HG03432 (cell line): ENCODE results near the gene SCUBE1.

Experiments
- ATAC-seq: cut with Tn5 transposase; IDR thresholded peaks from one replicate; pipeline ENCODE4 v1.9.1; 2021; ENCODE audit warnings: mild to moderate bottlenecking, moderate library complexity; ENCODE audit not compliant: unreplicated experiment

Gene SCUBE1

DNA sequence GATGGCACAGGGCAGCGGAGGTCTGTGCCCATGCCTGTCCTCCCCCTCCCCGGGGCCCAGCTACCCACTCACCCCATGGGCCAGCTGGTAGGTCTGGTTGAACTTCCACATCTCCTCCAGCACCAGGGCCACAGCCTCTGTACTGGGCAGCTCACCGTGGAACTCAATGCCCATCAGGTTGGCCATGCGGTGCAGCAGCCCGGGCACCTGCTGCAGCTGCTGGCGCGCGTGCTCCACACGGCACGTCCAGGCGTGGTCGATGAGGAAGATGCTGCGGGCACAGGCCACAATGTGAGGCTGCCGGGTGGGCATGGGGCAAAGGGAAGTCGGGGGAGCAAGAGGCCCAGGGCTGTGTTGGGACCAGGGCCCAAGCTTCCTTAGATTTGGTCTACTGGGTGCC, 162.5 kb downstream of the SCUBE1 start:
- no peak for ATAC-seq

DNA sequence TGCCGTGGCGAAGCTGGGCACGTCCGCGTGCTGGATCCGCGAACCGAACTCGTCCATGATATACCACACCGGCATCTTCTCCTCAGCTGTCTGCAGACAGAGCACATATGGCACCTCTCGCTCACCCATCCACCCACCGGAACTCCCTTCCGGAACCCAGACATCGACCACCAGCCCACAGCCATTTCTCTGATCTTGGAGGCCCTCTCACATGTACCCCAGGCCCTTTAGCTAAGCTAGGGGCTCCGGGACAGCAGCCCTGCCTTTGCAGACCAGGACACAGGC, 163.3 kb downstream of the SCUBE1 start:
- ATAC-seq: no peak

DNA sequence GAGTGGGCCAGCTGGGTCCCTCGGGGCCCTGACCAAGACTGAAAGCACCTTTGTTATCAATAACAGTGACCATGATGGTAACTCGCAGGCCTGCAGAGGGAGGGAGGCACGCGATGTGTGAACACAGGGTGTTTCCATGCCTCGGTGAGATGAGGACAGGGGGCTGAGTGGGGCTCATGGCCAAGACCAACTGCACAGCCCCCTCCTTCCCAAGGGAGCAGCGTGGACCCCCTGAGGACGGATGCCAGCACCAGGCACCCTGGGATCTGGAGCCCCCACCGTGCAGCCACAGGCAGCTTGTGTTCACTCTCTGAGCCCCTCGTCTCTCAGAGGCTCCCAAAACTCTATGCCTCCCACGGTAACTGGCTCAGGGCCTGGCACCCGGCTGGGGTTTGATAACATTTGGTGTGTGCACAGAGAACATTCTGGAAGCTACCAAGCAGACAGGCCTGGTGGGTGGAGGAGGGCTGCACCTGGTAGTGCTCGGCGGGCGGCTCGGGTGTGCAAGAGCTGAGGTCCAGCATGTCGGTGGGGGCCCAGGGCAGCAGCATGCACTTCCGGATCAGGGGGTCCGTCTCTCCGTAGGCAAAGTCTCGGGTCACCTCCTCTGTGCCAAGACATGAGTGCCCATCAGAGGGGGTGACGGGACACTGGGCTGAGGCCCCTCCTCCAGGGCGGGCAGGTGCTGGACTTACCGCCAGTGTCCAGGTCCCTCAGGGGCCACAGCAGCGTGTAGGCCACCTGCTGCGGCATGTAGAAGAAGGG, 163.8 kb downstream of the SCUBE1 start:
- ATAC-seq: no peak

DNA sequence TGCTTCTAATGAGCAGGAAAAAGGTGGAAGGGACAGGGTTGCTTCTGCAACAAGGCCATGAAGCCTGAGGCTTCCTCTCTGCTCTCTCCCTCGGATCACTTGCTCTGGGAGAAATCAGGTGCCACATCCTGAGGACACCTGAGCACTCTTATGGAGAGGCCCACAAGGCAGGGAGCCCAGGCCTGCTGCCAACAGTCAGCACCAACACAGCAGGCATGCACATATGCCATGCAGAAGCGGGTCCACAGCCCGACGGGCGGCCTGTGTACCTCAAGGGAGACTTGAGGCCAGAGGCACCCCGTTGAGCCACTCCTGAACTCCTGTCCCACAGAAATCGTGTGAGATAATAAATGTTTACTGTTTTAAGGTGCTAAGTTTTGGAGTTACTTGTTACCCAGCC, 165.7 kb downstream of the SCUBE1 start:
- ATAC-seq: no peak

- ATAC-seq: no peak
Measured at GRCh38 chr22:43176090-43176489, 167.1 kb downstream of the SCUBE1 start.

GRCh38 chr22:43174941-43175531, 168.1 kb downstream of the SCUBE1 start:
- ATAC-seq: no peak

DNA sequence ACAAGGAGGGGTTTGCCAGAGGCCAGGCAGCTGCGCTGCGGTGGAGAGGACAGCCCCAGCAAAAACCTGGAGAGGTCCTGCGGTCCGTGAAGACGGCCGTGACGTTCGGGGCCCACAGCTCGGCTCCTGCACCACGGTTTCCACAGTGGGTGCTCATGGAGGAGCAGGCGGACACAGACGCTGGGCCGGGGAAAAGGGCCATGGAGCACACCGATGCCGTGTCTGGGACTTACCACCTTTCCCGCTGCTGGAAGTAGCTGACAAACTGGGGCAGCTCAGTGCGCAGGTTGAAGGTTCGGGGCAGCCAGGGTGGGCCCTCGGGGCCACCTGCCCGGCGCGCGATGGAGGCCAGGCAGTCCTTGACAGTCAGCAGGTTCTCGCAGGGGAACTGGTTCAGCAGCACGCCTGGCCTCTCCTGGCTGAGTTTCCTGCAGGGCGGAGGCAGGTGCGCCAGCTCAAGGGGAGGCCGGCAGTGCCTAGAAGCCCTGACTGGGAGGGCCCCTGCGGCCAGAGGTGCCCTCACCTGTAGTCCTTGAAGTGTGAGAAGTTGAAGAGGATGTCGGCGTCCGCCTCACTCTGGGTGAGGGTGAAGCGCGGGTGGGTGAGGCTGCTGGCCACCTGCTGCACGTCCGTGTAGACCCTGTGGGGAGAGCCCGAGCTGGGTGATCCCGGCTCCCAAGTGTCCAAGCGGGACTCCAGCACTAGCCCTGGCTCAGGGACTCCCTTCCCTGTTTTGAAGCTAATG, 169.0 kb downstream of the SCUBE1 start:
- ATAC-seq: no peak

DNA sequence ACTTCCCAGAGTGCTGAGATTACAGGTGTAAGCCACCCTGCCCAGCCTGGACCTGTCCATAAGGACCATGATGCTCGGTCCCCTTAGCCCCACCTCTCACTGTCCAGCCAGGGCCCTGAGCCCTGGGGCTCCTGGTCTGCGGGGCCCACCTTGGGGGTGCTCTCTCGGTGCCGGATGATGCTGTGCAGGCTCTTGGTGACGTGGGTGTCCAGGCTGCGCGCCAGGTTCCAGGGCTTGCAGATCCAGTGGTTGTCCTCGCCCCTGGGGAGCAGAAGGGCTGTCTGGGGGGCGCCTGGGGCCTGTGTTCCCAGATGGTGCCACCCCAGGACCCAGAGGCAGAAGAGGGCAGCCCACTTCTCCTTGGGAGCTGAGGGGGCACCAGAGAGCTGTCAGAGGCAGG, 169.6 kb downstream of the SCUBE1 start:
- ATAC-seq: no peak

GRCh38 chr22:43172191-43172590, 171.0 kb downstream of the SCUBE1 start:
- ATAC-seq: no peak

DNA sequence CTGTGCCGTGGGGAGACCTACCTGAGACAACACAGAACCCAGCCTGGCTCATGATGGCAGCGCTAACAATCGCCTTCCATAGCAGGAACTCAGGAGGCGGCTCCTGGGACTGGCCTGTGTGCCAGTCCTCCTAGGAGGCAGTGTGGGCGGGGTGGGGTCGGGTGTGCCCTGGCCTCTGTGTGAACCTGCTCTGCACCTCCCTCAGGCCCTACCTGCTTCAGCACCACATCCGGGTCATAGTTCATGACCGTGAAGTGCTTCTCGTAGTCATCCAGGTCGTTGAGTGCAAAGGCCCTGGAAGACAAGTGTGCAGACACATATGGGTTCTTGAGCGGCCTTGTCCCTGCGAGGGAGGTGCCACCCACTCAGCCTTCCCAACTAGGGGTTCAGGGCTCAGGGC, 171.6 kb downstream of the SCUBE1 start:
- no peak for ATAC-seq

DNA sequence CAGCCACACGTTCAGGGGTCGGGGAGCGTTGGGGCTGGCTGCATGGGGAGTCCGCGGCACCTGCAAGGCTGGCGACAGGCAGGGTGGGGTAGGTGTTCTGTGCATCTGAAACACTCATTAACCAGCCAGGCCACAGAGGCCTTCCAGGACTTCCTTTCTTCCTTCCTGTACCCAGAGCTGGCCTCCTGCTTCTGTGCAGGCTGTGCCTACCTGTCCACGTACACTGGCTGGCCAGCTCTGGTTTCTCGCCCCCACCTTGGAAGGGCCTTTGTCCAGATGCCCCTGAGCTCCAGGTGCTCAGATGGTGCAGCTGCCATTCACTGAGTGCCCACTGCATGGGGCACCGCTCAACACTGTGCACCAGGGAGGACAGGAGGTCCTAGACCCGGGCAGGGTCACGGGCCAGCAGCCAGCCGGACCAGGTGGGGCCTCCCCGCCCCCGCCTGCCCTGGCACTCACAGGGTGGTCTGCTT, 172.1 kb downstream of the SCUBE1 start:
- no peak for ATAC-seq

DNA sequence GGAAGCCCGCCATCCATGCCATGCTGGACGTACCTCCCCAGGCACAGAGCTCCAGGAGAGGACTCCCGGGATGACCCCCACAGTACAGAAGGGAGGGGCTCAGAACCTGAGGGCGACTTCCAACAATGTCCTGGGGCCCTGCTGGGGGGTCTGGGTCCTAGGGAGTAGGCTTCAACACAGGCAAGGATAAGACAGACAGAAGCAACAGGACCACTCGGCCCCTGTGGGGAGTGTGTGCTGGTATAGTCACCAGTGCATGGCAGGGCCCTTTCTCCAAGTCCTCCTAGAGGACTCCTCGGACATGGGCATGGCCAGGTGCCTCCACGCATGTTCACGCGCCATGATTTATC, 173.1 kb downstream of the SCUBE1 start:
- no peak for ATAC-seq

GRCh38 chr22:43169310-43170130, 173.7 kb downstream of the SCUBE1 start:
- ATAC-seq: no peak

- no peak for ATAC-seq
Measured at GRCh38 chr22:43168471-43169309, 174.5 kb downstream of the SCUBE1 start.

GRCh38 chr22:43167001-43167589, 176.1 kb downstream of the SCUBE1 start:
- ATAC-seq: no peak

DNA sequence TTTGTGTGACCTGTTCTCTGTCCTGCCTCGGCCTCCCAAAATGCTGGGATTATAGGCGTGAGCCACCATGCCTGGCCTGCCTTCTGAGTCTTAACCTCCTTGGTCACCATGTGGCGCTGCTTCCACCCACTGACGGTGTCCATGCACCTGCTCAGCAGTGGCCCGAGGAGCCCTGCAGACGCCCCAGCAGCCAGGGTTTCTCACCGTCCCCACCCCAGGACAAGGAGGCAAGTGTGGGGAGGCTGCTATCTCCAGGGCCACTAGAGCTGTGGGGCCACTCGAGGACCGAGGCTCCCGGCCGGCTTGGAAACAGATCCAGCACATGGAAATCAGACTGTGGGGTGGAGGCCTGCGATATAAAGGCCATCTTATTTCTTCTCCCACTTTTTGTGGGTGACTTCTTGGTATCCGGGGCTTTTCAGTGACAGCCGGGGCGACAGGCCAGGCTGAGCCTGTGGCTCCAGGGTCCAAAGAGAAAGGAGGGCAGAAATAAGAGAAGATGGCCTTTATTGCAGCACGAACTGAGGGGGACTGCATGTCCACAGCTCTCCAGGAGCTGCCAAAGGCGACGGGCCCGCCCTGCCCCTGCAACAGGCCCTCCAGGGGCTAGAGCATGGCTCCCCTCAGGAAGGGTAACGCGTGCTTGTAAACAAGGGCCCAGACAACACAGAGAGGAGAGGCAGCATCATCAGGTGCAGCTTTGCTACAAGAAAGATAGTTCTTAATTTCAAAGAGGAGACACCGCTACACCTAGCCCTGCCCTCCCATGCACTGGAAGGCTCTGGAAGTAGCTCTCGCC, 176.8 kb downstream of the SCUBE1 start:
- no peak for ATAC-seq

- no peak for ATAC-seq
Measured at GRCh38 chr22:43164636-43165035, 178.5 kb downstream of the SCUBE1 start.

DNA sequence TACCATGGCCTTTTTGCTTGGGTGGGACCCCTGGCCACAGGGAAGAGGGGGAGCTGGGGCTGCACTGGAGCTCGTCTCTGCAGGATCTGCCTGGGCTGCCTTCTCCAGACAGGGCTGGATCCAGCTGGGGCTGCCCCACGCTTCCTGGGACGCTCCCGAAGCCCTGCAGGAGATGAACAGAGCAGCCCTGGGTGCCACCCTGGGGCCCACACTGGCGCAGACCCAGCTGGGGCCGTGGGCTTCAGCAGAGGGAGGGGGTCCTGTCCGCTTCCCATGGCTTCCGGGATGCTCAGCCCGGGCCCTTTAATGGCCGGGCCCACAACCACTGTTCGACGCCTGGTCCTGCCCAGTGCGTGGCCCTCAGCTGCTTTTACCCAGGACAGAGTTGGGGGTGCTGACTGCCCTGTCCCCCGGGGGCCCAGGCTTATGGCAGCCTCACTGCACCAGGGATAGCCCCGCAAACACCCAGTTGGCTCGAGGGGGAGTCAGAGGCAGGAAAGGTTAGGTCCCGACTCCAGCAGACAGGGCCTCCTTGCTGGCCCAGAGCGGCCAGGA, 179.9 kb downstream of the SCUBE1 start:
- ATAC-seq: no peak
